Skeletal muscle tissue (tissue), 4 donors: Measurements from ENCODE around the gene RARRES2. TPM values are rescaled to one million over a fixed set of nuclear protein-coding genes. Genes with fewer than 3 reads are reported as not detected.

Experiments
- H3K27ac ChIP-seq: one replicate; pipeline ENCODE4 v1.7.0; 2013; ENCODE audit warnings: mild to moderate bottlenecking, low read depth, low read length, inconsistent platforms
- H3K27me3 ChIP-seq, 3 donors: one replicate each; pipeline ENCODE4 v1.7.0; 2013; ENCODE audit warnings: low read length in 3 of 3; ENCODE audit not compliant: control insufficient read depth in 3 of 3, insufficient read depth in 3 of 3
- H3K36me3 ChIP-seq, 3 donors: one replicate each; pipeline ENCODE4 v1.7.0; 2013; ENCODE audit warnings: low read length in 3 of 3; ENCODE audit not compliant: control insufficient read depth in 3 of 3, insufficient read depth in 3 of 3
- H3K4me1 ChIP-seq, 3 donors: one replicate each; pipeline ENCODE4 v1.7.0; 2013; ENCODE audit warnings: low read length in 3 of 3, mild to moderate bottlenecking in 3 of 3; ENCODE audit not compliant: control insufficient read depth in 3 of 3, insufficient read depth in 3 of 3
- H3K4me3 ChIP-seq, 3 donors: one replicate each; pipeline ENCODE4 v1.7.0; 2013; ENCODE audit warnings: low read length in 3 of 3
- H3K9ac ChIP-seq, 3 donors: one replicate each; pipeline ENCODE4 v1.7.0; 2013; ENCODE audit warnings: low read length in 3 of 3, mild to moderate bottlenecking in 3 of 3, moderate library complexity in 2 of 3, low read depth in 1 of 3
- H3K9me3 ChIP-seq, 3 donors: one replicate each; pipeline ENCODE4 v1.7.0; 2013; ENCODE audit warnings: low read length in 3 of 3; ENCODE audit not compliant: control insufficient read depth in 3 of 3
- total RNA-seq: library from RNA; depleted of rRNA; stranded (reverse); fragments of >200 nt; gene quantifications from one replicate; pipeline ENCODE4 v1.2.3, GENCODE V29; 2014
- donor health status: Osteomylitis.

RARRES2 gene
- total RNA-seq, 1 donor from 2014 or later, result 54.3 TPM

GRCh38 chr7:150383710-150384397 lies 42.4 kb upstream of the RARRES2 start:
- Histone ChIP-seq H3K36me3 (no peaks in the 10 kb centered on the region), H3K4me1 (peaks cover 23 to 62% (median 40%) of the 10 kb centered on the region in 3 donors), H3K4me3 (no peak overlapping the region), H3K9ac (no peak overlapping the region), H3K9me3 (no peaks in the 10 kb centered on the region), H3K27ac (no peak overlapping the region), H3K27me3 (no peaks in the 10 kb centered on the region)

GRCh38 chr7:150382844-150383225 lies 41.4 kb upstream of the RARRES2 start:
- no peaks in the 10 kb centered on the region for H3K36me3 ChIP-seq
- H3K27ac ChIP-seq, result no peak overlapping the region
- H3K9me3 ChIP-seq, result no peaks in the 10 kb centered on the region
- H3K27me3 ChIP-seq, result no peaks in the 10 kb centered on the region
- H3K9ac ChIP-seq, result peak overlapping the region in 1 of 3 donors; percentile 11
- no peak overlapping the region for H3K4me3 ChIP-seq
- H3K4me1 ChIP-seq, result peaks cover 28 to 62% (median 41%) of the 10 kb centered on the region in 3 donors

- Histone ChIP-seq H3K4me3 (no peak overlapping the region), H3K36me3 (no peaks in the 10 kb centered on the region), H3K27me3 (no peaks in the 10 kb centered on the region), H3K27ac (no peak overlapping the region), H3K9ac (peak overlapping the region in 2 of 3 donors; percentile 8 to 11), H3K4me1 (peaks cover 28 to 66% (median 46%) of the 10 kb centered on the region in 3 donors), H3K9me3 (no peaks in the 10 kb centered on the region)
Measured at GRCh38 chr7:150382123-150382843, 40.9 kb upstream of the RARRES2 start.

GRCh38 chr7:150381785-150382122 lies 40.3 kb upstream of the RARRES2 start:
- H3K27me3 ChIP-seq, result no peaks in the 10 kb centered on the region
- no peak overlapping the region for H3K27ac ChIP-seq
- peaks cover 28 to 68% (median 52%) of the 10 kb centered on the region in 3 donors for H3K4me1 ChIP-seq
- H3K9me3 ChIP-seq, result no peaks in the 10 kb centered on the region
- no peak overlapping the region for H3K4me3 ChIP-seq
- no peaks in the 10 kb centered on the region for H3K36me3 ChIP-seq
- H3K9ac ChIP-seq, result no peak overlapping the region

GRCh38 chr7:150381096-150381495 lies 39.7 kb upstream of the RARRES2 start:
- H3K4me1 ChIP-seq, result peaks cover 27 to 68% (median 52%) of the 10 kb centered on the region in 3 donors
- no peaks in the 10 kb centered on the region for H3K27me3 ChIP-seq
- H3K36me3 ChIP-seq, result no peaks in the 10 kb centered on the region
- H3K9me3 ChIP-seq, result no peaks in the 10 kb centered on the region
- H3K9ac ChIP-seq, result no peak overlapping the region
- H3K27ac ChIP-seq, result no peak overlapping the region
- H3K4me3 ChIP-seq, result no peak overlapping the region

- Histone ChIP-seq H3K9ac (peak overlapping the region in 1 of 3 donors; percentile 93), H3K9me3 (no peaks in the 10 kb centered on the region), H3K4me1 (peaks cover 20 to 66% (median 51%) of the 10 kb centered on the region in 3 donors), H3K36me3 (no peaks in the 10 kb centered on the region), H3K27me3 (no peaks in the 10 kb centered on the region), H3K4me3 (peak overlapping the region in 2 of 3 donors; percentile 79 to 88), H3K27ac (no peak overlapping the region)
Measured at GRCh38 chr7:150380463-150380862, 39.0 kb upstream of the RARRES2 start.

- Histone ChIP-seq H3K9ac (peak overlapping the region; percentile 85 to 93 (median 88)), H3K4me3 (peak overlapping the region; percentile 79 to 88 (median 80)), H3K9me3 (no peaks in the 10 kb centered on the region), H3K27ac (peak overlapping the region; percentile 97), H3K36me3 (peaks cover 0 to under 1% (median 0%) of the 10 kb centered on the region in 3 donors), H3K27me3 (no peaks in the 10 kb centered on the region), H3K4me1 (peaks cover 18 to 59% (median 45%) of the 10 kb centered on the region in 3 donors)
Measured at GRCh38 chr7:150379441-150380379, 38.3 kb upstream of the RARRES2 start.

GRCh38 chr7:150378853-150379440 lies 37.5 kb upstream of the RARRES2 start, which contains the start of gene ZNF775:
Gene ZNF775, plus strand, starts transcription at chr7:150379330. Its CDS starts 9,141 bp downstream, at chr7:150388471.
- Histone ChIP-seq H3K4me3 (peak within 1 kb of the TSS; percentile 82 to 89 (median 86)), H3K4me1 (peaks cover 23 to 57% (median 50%) of the 10 kb centered on the region in 3 donors), H3K9ac (peak within 1 kb of the TSS; percentile 95 to 99 (median 96)), H3K27me3 (no peaks in the 10 kb centered on the region), H3K36me3 (peaks cover 4 to 8% (median 5%) of the 10 kb centered on the region in 3 donors), H3K9me3 (no peaks in the 10 kb centered on the region), H3K27ac (peak within 1 kb of the TSS; percentile 97)

- H3K9ac ChIP-seq, result peak overlapping the region; percentile 95 to 99 (median 96)
- H3K4me1 ChIP-seq, result peaks cover 26 to 61% (median 55%) of the 10 kb centered on the region in 3 donors
- no peaks in the 10 kb centered on the region for H3K27me3 ChIP-seq
Measured at GRCh38 chr7:150378115-150378852, 36.9 kb upstream of the RARRES2 start.

More at GRCh38 chr7:150378115-150378852, 36.9 kb upstream of the RARRES2 start:
- peaks cover 8 to 13% (median 12%) of the 10 kb centered on the region in 3 donors for H3K36me3 ChIP-seq
- peak overlapping the region; percentile 97 for H3K27ac ChIP-seq
- H3K4me3 ChIP-seq, result peak overlapping the region; percentile 82 to 89 (median 86)
- no peaks in the 10 kb centered on the region for H3K9me3 ChIP-seq
